ENCODE data around the gene CAMK1. TPM values are rescaled to one million over a fixed set of nuclear protein-coding genes. Genes with fewer than 3 reads are reported as not detected.
A peak's percentile ranks its signal among the peaks of the same experiment; 100 is the strongest.

Gene CAMK1
- total and polyA plus RNA-seq, 2 donors (not counting 3 experiments of a cell fraction or from before 2014, with no cell fraction given): 23.5 to 28.4 TPM

DNA sequence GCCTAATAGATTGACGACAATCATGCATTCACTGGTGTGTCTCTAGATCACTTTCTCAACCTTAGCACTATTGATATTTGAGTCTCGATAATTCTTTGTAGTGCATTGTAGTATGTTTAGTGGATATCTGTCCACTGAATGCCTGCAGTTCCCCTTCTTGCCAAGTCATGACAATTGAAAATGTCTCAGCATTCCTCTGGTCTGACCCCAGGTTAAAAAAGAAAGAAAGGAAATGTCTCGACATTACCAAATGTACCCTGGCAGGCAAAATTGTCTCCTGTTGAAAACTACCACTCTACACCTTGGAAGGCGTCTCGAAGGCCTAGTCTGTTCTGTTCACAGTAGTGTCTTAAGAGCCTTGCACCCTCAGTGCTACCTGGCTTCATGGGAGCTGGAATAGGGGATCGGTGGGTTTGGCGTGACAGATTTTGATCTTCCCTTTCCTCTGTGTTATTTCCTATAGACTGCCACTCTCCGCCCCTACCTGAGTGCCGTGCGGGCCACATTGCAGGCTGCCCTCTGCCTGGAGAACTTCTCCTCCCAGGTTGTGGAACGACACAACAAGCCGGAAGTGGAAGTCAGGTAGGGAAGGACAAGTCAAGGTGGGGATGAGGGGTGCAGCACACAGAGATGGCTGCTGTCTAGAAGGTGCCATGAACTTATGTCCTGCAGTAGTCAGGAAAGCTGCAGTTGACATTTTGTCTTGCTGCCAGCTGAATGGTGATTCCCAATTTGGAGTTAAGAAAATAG, 27.6 kb upstream of the CAMK1 start:
- H3K79me2 ChIP-seq (ENCODE audit: control insufficient read depth, insufficient read depth, low read length): peaks cover 43% of the 10 kb centered on the region
- H3K4me2 ChIP-seq (ENCODE audit: insufficient read depth, low read length): no peak overlapping the region
- no peaks in the 10 kb centered on the region for H4K20me1 ChIP-seq (replicated peaks; ENCODE audit: control insufficient read depth, extremely low read depth, insufficient read depth, low read length)
- no peaks in the 10 kb centered on the region for H3K9me3 ChIP-seq (replicated peaks; ENCODE audit: control insufficient read depth, insufficient read depth, low read length)
- H3K27ac ChIP-seq (ENCODE audit: insufficient read depth, low read depth, low read length): no peak overlapping the region
- intact Hi-C loops (cut with micrococcal nuclease): no loop called here
- TF ChIP-seq, protein P1, sequence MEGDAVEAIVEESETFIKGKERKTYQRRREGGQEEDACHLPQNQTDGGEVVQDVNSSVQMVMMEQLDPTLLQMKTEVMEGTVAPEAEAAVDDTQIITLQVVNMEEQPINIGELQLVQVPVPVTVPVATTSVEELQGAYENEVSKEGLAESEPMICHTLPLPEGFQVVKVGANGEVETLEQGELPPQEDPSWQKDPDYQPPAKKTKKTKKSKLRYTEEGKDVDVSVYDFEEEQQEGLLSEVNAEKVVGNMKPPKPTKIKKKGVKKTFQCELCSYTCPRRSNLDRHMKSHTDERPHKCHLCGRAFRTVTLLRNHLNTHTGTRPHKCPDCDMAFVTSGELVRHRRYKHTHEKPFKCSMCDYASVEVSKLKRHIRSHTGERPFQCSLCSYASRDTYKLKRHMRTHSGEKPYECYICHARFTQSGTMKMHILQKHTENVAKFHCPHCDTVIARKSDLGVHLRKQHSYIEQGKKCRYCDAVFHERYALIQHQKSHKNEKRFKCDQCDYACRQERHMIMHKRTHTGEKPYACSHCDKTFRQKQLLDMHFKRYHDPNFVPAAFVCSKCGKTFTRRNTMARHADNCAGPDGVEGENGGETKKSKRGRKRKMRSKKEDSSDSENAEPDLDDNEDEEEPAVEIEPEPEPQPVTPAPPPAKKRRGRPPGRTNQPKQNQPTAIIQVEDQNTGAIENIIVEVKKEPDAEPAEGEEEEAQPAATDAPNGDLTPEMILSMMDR (IDR thresholded peaks at IDR 0.05; ENCODE audit: extremely low read depth in 1 of 2, insufficient read depth in 1 of 2, low read depth in 1 of 2, low read length in 2 of 2): no peak
- TF ChIP-seq FOS (IDR thresholded peaks at IDR 0.05; ENCODE audit: borderline replicate concordance, insufficient read depth, low read length) (no peak), GATA2 (IDR thresholded peaks at IDR 0.05; ENCODE audit: insufficient read depth, insufficient read length, low read depth, low read length) (no peak), JUN (IDR thresholded peaks at IDR 0.05; ENCODE audit: borderline replicate concordance, insufficient read depth, insufficient read length, low read depth) (no peak), POLR2A (IDR thresholded peaks at IDR 0.05; ENCODE audit: low read depth, low read length) (no peak), POLR2AphosphoS5 (IDR thresholded peaks at IDR 0.05; ENCODE audit: insufficient read depth, low read depth, low read length) (no peak), MYC (IDR thresholded peaks at IDR 0.05; ENCODE audit: low read depth, low read length) (no peak)
- H3K27me3 ChIP-seq (ENCODE audit: control insufficient read depth in 2 of 2, insufficient read depth in 2 of 2, low read length in 2 of 2): no peaks in the 10 kb centered on the region
- CTCF ChIA-PET: no interaction called here
- peaks cover 5% of the 10 kb centered on the region for H3K4me1 ChIP-seq (ENCODE audit: control insufficient read depth, extremely low read depth, insufficient read depth, low read length)
- H3K36me3 ChIP-seq (ENCODE audit: control insufficient read depth in 2 of 2, extremely low read depth in 1 of 2, insufficient read depth in 2 of 2, low read length in 2 of 2): peaks cover 19 to 24% of the 10 kb centered on the region in 2 experiments
- FAIRE-seq: no peak
- peak; percentile 30 for DNase-seq (ENCODE audit: low read depth, low spot score)
- H3K4me3 ChIP-seq (replicated peaks in 1 of 3; ENCODE audit: insufficient read depth in 1 of 3, low read depth in 1 of 3, low read length in 3 of 3): no peak overlapping the region
- no peaks in the 10 kb centered on the region for H3K9me1 ChIP-seq (replicated peaks; ENCODE audit: control insufficient read depth, extremely low read depth, insufficient read depth, low read length)
- BruUV-seq (replicated peaks): no TSS peak
- dilution Hi-C loops (cut with MboI; ENCODE audit: extremely low pct_ligation_motif_present, low sequenced_read_pairs): no loop called here
- POLR2A ChIA-PET: no interaction called here
- H3K9ac ChIP-seq (replicated peaks; ENCODE audit: extremely low read depth, insufficient read depth, low read length): no peak overlapping the region
- H2AFZ ChIP-seq (ENCODE audit: low read depth, low read length): no peak overlapping the region
